Smooth muscle cell (in vitro differentiated cells): Measurements from ENCODE around the gene RTN4RL2. TPM values are rescaled to one million over a fixed set of nuclear protein-coding genes. Genes with fewer than 3 reads are reported as not detected.
A peak's percentile ranks its signal among the peaks of the same experiment; 100 is the strongest.

Experiments
- DNase-seq: peaks from one replicate; lab custom pipeline; 2025; ENCODE audit not compliant: unreplicated experiment; lab: John Stamatoyannopoulos, UW
- H2AFZ ChIP-seq: fragments of 200-600 bp; sonication (generic); 2 replicates; pipeline ENCODE4 v1.6.0; 2016; ENCODE audit warnings: antibody characterized with exemption, low read depth, mild to moderate bottlenecking
- H3F3A ChIP-seq: fragments of 200-600 bp; sonication (generic); 2 replicates; pipeline ENCODE4 v1.6.0; 2017; ENCODE audit warnings: antibody characterized with exemption, low read depth
- H3K27ac ChIP-seq: fragments of 200-600 bp; sonication (generic); 2 replicates; pipeline ENCODE4 v1.5.1; 2016; ENCODE audit warnings: low read depth, mild to moderate bottlenecking
- H3K27me3 ChIP-seq: fragments of 200-600 bp; sonication (generic); 2 replicates; pipeline ENCODE4 v1.6.1; 2016; ENCODE audit warnings: low read depth, mild to moderate bottlenecking
- H3K36me3 ChIP-seq: fragments of 200-600 bp; sonication (generic); 2 replicates; pipeline ENCODE4 v1.5.1; 2016; ENCODE audit warnings: low read depth
- H3K4me1 ChIP-seq: fragments of 200-600 bp; sonication (generic); 2 replicates; pipeline ENCODE4 v1.5.1; 2016; ENCODE audit warnings: low read depth
- H3K4me2 ChIP-seq: fragments of 200-600 bp; sonication (generic); 2 replicates; pipeline ENCODE4 v1.6.0; 2016; ENCODE audit warnings: mild to moderate bottlenecking
- H3K4me3 ChIP-seq: fragments of 200-600 bp; sonication (generic); 2 replicates; pipeline ENCODE4 v1.5.1; 2016; ENCODE audit warnings: mild to moderate bottlenecking
- H3K79me2 ChIP-seq: fragments of 200-600 bp; sonication (generic); 2 replicates; pipeline ENCODE4 v1.6.0; 2016; ENCODE audit warnings: low read depth, mild to moderate bottlenecking
- H3K9ac ChIP-seq: fragments of 200-600 bp; sonication (generic); 2 replicates; pipeline ENCODE4 v1.6.0; 2016; ENCODE audit warnings: low read depth
- H3K9me3 ChIP-seq: fragments of 200-600 bp; sonication (generic); replicated peaks from 2 replicates; pipeline ENCODE4 v1.5.1; 2016; ENCODE audit warnings: low read depth
- H4K20me1 ChIP-seq: fragments of 200-600 bp; sonication (generic); 2 replicates; pipeline ENCODE4 v1.6.0; 2016; ENCODE audit warnings: low read depth
- CTCF ChIP-seq: fragments of 200-600 bp; sonication (generic); IDR thresholded peaks from 2 replicates; pipeline ENCODE4 v1.5.1; 2017; ENCODE audit warnings: borderline replicate concordance, mild to moderate bottlenecking, antibody characterized with exemption; ENCODE audit not compliant: insufficient read depth, poor library complexity, severe bottlenecking
- WGBS: methylation state at CpG from one replicate; pipeline ENCODE4 v1.1.7; 2016; ENCODE audit warnings: low lambda C conversion rate; 5-methylcytosine and 5-hydroxymethylcytosine counted together
- polyA plus RNA-seq: library from polyadenylated mRNA; unstranded; fragments of >200 nt; fragmentation: Nextera tagmentation; extraction: Ambion mirVana; gene quantifications from 2 replicates; pipeline ENCODE4 v1.2.1, GENCODE V29; 2016
- total RNA-seq: library from RNA; depleted of rRNA; stranded (reverse); fragments of >200 nt; gene quantifications from 2 replicates; pipeline ENCODE4 v1.2.3, GENCODE V29; 2014

Gene RTN4RL2
- total and polyA plus RNA-seq, 2 experiments from 2014 or later: 0.34 TPM; not detected in 1

DNA sequence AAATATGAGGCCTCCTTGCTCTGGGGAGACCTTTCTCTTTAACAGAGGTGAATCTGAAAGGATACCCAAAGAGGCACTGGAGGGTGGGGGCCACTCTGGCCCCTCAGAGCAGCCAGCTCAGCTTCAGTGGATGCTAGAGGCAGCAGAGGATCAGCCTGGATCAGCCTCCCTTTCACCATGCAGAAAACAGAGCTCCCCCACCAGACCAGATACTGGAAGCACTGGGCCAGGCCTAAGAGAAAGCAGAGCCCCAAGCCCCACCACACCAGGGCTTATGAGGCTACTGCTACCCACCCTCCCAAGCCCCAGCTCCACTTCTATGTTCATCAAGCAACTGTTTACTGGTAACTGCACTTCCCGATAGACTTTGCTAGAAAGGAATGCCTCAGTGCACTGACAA is 29.4 kb upstream of the RTN4RL2 start:
- Histone ChIP-seq H3K27ac (no peak overlapping the region), H3F3A (peaks cover 17% of the 10 kb centered on the region), H3K9me3 (no peaks in the 10 kb centered on the region), H3K4me1 (peaks cover 26% of the 10 kb centered on the region), H3K36me3 (no peaks in the 10 kb centered on the region), H3K4me3 (no peak overlapping the region), H4K20me1 (no peaks in the 10 kb centered on the region), H3K27me3 (peaks cover 3% of the 10 kb centered on the region), H3K79me2 (no peaks in the 10 kb centered on the region), H2AFZ (no peak overlapping the region), H3K9ac (no peak overlapping the region), H3K4me2 (no peak overlapping the region)
- DNase-seq: no peak
- TF ChIP-seq CTCF: no peak
- WGBS: 69% methylated on average over 1 of the region's 1 CpG

- no peaks in the 10 kb centered on the region for H3K9me3 ChIP-seq
- no peaks in the 10 kb centered on the region for H3K79me2 ChIP-seq
- H3K36me3 ChIP-seq: no peaks in the 10 kb centered on the region
- 59% methylated on average over 5 of the region's 5 CpGs for WGBS
- H3K4me1 ChIP-seq: peaks cover 17% of the 10 kb centered on the region
- H3K27me3 ChIP-seq: peaks cover 3% of the 10 kb centered on the region
- H3K4me3 ChIP-seq: no peak overlapping the region
- H3K9ac ChIP-seq: peak overlapping the region; percentile 4
- TF ChIP-seq CTCF: no peak
- peak overlapping the region; percentile 71 for H3K27ac ChIP-seq
- H2AFZ ChIP-seq: no peak overlapping the region
- H4K20me1 ChIP-seq: no peaks in the 10 kb centered on the region
- DNase-seq: no peak
- H3K4me2 ChIP-seq: peak overlapping the region; percentile 66
- peaks cover 17% of the 10 kb centered on the region for H3F3A ChIP-seq
These were observed 28.2 kb upstream of the RTN4RL2 start for GRCh38 chr11:57432149-57432561.

GRCh38 chr11:57432714-57433163 is 27.6 kb upstream of the RTN4RL2 start:
- Histone ChIP-seq H3K27ac (peak overlapping the region; percentile 71), H3K36me3 (no peaks in the 10 kb centered on the region), H3K79me2 (no peaks in the 10 kb centered on the region), H3K27me3 (peaks cover 3% of the 10 kb centered on the region), H3K4me3 (no peak overlapping the region), H4K20me1 (no peaks in the 10 kb centered on the region), H3K4me1 (peaks cover 17% of the 10 kb centered on the region), H3K9ac (no peak overlapping the region), H3K4me2 (peak overlapping the region; percentile 66), H3F3A (peaks cover 17% of the 10 kb centered on the region), H2AFZ (no peak overlapping the region), H3K9me3 (no peaks in the 10 kb centered on the region)
- 5% methylated on average over 7 of the region's 7 CpGs for WGBS
- peak; percentile 51 for DNase-seq
- no peak for TF ChIP-seq CTCF
